Vagina (tissue), 2 donors: ENCODE data around the gene GPR4. TPM values are rescaled to one million over a fixed set of nuclear protein-coding genes. Genes with fewer than 3 reads are reported as not detected.
A peak's percentile ranks its signal among the peaks of the same experiment; 100 is the strongest.

Experiments
- DNase-seq, 2 donors: peaks; one replicate each; pipeline ENCODE4 v3.0.0-alpha.2; 2017; ENCODE audit errors: extremely low spot score in 2 of 2
- H3K27ac ChIP-seq: fragments of 200-600 bp; sonication (generic); one replicate; pipeline ENCODE4 v1.5.1; 2019
- H3K27me3 ChIP-seq: fragments of 200-600 bp; sonication (generic); one replicate; pipeline ENCODE4 v1.5.1; 2019
- H3K36me3 ChIP-seq, 2 donors: fragments of 200-600 bp; sonication (generic); one replicate each; pipeline ENCODE4 v1.5.1; 2017 to 2019
- H3K4me1 ChIP-seq: fragments of 200-600 bp; sonication (generic); one replicate; pipeline ENCODE4 v1.5.1; 2019
- H3K4me3 ChIP-seq, 2 donors: fragments of 200-600 bp; sonication (generic); 1 replicate in 1 of 2; 2 replicates in 1 of 2; pipeline ENCODE4 v1.5.1; 2016 to 2019
- H3K9me3 ChIP-seq: fragments of 200-600 bp; sonication (generic); one replicate; pipeline ENCODE4 v1.5.1; 2019
- CTCF ChIP-seq, 3 experiments: fragments of 450-650 bp in 2 of 3; fragments of 200-600 bp in 1 of 3; sonication (generic) in 1 of 3; IDR thresholded peaks; one replicate each; pipeline ENCODE4 v1.5.1; 2017 to 2019; ENCODE audit warnings: antibody characterized with exemption in 3 of 3, mild to moderate bottlenecking in 2 of 3, moderate library complexity in 2 of 3
- POLR2A ChIP-seq, 2 donors: fragments of 450-650 bp; IDR thresholded peaks; one replicate each; pipeline ENCODE4 v1.6.1; 2017; ENCODE audit warnings: antibody characterized with exemption in 2 of 2, mild to moderate bottlenecking in 2 of 2, moderate library complexity in 2 of 2
- POLR2AphosphoS5 ChIP-seq, 2 donors: sonication (generic); formaldehyde crosslinking; IDR thresholded peaks; one replicate each; pipeline ENCODE4 v1.9.0; 2017; ENCODE audit warnings: antibody characterized with exemption in 2 of 2, mild to moderate bottlenecking in 2 of 2, low read depth in 1 of 2; ENCODE audit not compliant: insufficient read depth in 1 of 2
- intact Hi-C: fragments of 100-400 bp; cut with DNase I; formaldehyde crosslinking; loops from one replicate; pipeline ENCODE4 v1.15.1; 2023
- total RNA-seq: library from RNA; depleted of rRNA; stranded (reverse); fragments of >200 nt; gene quantifications from one replicate; pipeline ENCODE4 v1.2.3, GENCODE V29; 2016

The GPR4 gene
- total RNA-seq, 1 donor from 2014 or later = 3.4 TPM

GRCh38 chr19:45577111-45577905 is 24.7 kb downstream of the GPR4 start:
- H3K27me3 ChIP-seq = no peaks in the 10 kb centered on the region
- H3K36me3 ChIP-seq = no peaks in the 10 kb centered on the region
- no peak for DNase-seq
- peak in 1 of 3 experiments; percentile 3 for TF ChIP-seq CTCF (IDR thresholded peaks at IDR 0.05)
- TF ChIP-seq POLR2A (IDR thresholded peaks at IDR 0.05) = no peak
- peak in 1 of 2 donors; percentile 57 for TF ChIP-seq POLR2AphosphoS5 (IDR thresholded peaks at IDR 0.05; ENCODE audit: insufficient read depth in 1 of 2, low read depth in 1 of 2)
- H3K4me3 ChIP-seq = no peak overlapping the region
- H3K9me3 ChIP-seq = no peaks in the 10 kb centered on the region
- peaks cover 34% of the 10 kb centered on the region for H3K4me1 ChIP-seq
- H3K27ac ChIP-seq = peak overlapping the region; percentile 43
- intact Hi-C loops = no loop called here

GRCh38 chr19:45576682-45577081 is 25.3 kb downstream of the GPR4 start:
- intact Hi-C loops = no loop called here

GRCh38 chr19:45575216-45575615 is 26.8 kb downstream of the GPR4 start:
- no peaks in the 10 kb centered on the region for H3K36me3 ChIP-seq
- no peak overlapping the region for H3K27ac ChIP-seq
- H3K27me3 ChIP-seq = no peaks in the 10 kb centered on the region
- no peaks in the 10 kb centered on the region for H3K9me3 ChIP-seq
- no peak overlapping the region for H3K4me3 ChIP-seq
- peaks cover 34% of the 10 kb centered on the region for H3K4me1 ChIP-seq
- DNase-seq = no peak
- intact Hi-C loops = no loop called here
- no peak for TF ChIP-seq POLR2AphosphoS5 (IDR thresholded peaks at IDR 0.05; ENCODE audit: insufficient read depth in 1 of 2, low read depth in 1 of 2)
- TF ChIP-seq POLR2A (IDR thresholded peaks at IDR 0.05) = no peak
- no peak for TF ChIP-seq CTCF (IDR thresholded peaks at IDR 0.05)

More at GRCh38 chr19:45576682-45577081, 25.3 kb downstream of the GPR4 start:
- peaks cover 34% of the 10 kb centered on the region for H3K4me1 ChIP-seq
- DNase-seq = no peak
- H3K36me3 ChIP-seq = no peaks in the 10 kb centered on the region
- H3K4me3 ChIP-seq = no peak overlapping the region
- H3K27ac ChIP-seq = peak overlapping the region; percentile 33
- H3K9me3 ChIP-seq = no peaks in the 10 kb centered on the region
- no peaks in the 10 kb centered on the region for H3K27me3 ChIP-seq
- TF ChIP-seq POLR2AphosphoS5 (IDR thresholded peaks at IDR 0.05; ENCODE audit: insufficient read depth in 1 of 2, low read depth in 1 of 2) (no peak), CTCF (IDR thresholded peaks at IDR 0.05) (no peak), POLR2A (IDR thresholded peaks at IDR 0.05) (no peak)

- H3K36me3 ChIP-seq = no peaks in the 10 kb centered on the region
- H3K27me3 ChIP-seq = no peaks in the 10 kb centered on the region
- intact Hi-C loops = no loop called here
- H3K4me1 ChIP-seq = peaks cover 40% of the 10 kb centered on the region
- TF ChIP-seq POLR2AphosphoS5 (IDR thresholded peaks at IDR 0.05; ENCODE audit: insufficient read depth in 1 of 2, low read depth in 1 of 2) = no peak
- no peak for TF ChIP-seq CTCF (IDR thresholded peaks at IDR 0.05)
- TF ChIP-seq POLR2A (IDR thresholded peaks at IDR 0.05) = no peak
- H3K9me3 ChIP-seq = no peaks in the 10 kb centered on the region
- H3K4me3 ChIP-seq = no peak overlapping the region
- H3K27ac ChIP-seq = no peak overlapping the region
- no peak for DNase-seq
Measured at GRCh38 chr19:45574526-45574925, 27.5 kb downstream of the GPR4 start.
